Stimulated activated CD8-positive, alpha-beta memory T cell treated with anti-CD3 and anti-CD28 coated beads, Interleukin-12 subunit alpha, Interleukin-12 subunit beta, amount 100 ng/mL, for 4 hours (primary cell): ENCODE results near the gene CERS3.

Experiments
- DNase-seq: peaks from one replicate; pipeline ENCODE4 v3.0.0-alpha.2; 2020; ENCODE audit warnings: low read depth

Gene CERS3

DNA sequence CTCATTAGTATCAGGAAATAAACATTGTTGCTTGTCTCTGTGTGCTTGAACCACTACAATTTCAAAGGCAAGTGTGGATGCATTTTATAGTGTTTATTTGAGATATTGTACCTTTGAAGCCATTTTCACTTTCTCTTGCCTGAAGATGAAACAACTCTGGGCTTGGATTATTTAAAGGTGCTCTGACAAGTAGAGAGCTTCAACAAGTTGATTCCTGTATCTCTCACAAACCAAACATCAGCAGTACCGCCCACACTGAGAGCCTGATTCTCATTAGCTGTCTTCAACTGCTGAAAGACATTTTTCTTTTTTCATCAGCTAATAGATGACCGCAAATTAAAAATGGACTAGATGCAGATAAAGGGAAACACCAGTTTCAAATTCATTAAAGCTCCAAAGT lies 806 bp upstream of the CERS3 start:
- DNase-seq = no peak

DNA sequence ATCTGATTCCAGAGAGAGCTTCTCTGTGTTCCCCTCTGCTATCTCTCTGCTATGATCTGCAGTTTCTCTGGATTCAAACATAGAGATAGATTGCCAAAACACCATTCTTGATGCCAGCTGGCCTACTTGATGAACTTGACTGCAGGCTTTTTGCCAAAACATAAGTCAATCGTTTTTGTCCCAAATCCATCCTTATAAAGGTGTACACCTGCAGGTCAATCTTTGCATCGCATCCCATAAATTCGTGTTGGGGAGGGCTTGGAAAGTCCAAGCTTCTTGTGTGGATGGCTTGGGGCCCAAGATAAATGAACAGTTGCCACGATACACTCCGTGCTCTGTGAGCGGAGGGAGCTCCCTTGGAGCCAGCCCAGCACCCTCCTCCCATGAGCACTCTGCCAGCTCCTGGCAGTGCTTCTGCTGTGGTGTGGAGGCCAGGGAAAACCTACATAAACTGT lies 2.7 kb downstream of the CERS3 start:
- no peak for DNase-seq

DNA sequence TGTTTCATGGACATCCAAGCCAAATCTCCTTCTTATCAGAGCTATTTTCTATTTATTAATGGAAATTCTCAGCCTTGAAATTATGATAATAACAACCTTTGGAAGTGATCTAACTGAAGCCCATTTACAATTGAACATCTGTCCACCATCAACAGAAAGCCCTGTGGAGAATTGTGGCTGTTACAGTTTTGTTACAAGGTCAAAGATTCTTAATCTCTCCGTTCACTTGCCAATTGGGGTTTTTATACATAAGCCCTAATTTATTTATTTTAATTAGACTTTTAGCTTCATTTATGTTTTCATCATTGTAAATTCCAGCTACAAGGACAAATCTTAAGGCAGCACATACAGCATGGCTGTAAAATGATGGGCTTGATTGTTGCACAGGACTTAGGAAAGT lies 3.3 kb downstream of the CERS3 start:
- no peak for DNase-seq

DNA sequence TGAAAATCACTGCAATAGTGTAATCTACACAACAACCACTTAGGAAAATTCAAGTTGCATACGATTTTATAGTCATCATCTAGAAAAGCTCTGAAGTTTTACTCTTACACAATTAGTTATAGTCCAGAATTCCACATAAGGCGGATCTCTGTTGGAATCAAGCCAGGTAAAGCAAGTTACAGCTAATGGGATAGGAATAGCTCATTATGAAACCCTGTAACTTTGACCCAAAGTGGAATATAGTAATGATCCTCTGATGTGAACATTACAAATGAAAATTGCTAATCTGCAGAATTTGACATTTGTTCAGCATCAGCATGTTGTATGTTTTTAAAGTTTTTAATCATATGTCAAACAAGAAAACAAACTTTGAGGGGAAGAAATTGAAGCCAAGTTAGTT lies 4.4 kb downstream of the CERS3 start:
- no peak for DNase-seq

DNA sequence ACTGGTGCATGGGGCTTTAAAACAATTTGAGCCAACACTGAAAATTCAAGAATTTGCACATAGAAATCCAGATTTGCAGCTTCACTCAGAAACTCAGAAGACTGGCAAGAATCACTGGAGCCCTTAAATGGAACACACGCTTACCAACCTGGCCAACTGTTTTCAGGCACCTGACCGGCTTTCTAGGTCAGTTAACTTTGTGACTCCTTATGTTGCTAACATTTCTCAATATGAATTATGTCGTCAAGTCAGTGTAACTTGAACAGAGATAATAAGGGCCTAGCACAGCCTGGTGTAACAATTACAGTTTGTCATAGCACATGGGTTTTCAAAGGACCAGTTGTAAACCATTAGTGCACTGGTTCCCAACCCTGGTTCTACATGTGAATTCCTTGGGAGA lies 6.8 kb downstream of the CERS3 start:
- no peak for DNase-seq

DNA sequence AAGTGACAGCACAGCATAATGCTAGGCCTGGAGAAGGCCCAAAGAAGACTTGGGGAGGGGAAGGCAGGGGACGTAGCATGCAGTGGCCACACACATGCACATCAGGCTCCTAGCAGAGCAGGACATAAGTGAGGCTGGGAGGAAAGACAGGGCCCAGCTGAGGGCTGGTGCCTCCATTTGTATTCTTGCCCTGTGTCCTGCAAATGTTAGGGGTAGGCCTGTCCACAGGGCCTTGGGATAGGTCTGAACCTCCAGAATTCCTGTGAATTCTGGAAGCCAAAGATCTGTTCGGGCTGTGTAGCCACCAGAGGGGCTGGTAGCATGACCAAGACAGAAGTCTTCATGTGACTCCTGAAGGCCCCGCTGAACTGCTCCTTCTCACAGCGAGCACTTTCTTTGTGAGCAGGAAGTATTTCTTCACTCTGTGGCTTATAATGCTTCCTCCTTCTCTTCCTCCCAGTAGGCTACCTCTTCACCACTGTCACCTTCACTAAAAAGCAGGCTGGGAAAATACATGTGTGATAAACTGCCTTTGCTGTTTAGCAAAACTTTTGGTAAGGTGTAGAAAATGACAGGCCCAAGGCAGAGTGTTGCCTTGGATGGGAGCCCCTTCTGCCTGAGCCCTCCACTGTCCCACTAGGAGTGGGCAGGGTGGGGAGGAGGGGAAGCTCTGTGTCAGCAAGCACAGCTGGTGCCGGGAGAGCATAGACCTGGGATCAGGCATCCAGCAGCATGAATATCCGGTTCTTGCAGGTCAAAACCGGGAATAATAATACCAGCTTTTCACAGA lies 8.4 kb downstream of the CERS3 start:
- DNase-seq = no peak

DNA sequence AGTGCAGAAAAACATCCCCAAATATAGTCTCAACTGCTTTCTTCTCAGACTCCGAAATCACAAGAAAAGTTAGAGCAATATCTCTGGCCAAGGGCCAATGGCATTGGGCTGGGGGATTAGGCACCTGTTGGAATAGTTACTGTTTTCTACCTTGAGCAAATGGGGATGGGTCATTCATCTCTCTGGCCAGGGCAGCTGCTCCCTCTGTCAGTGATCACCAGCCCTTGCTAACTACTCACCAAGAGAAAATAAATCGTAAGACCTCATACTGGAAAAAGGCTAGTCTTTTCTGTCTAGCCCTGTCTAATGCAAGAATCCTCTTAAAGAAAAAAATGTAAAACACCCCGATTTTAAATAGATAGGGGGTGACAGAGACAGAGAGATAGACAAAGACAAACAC lies 10.9 kb downstream of the CERS3 start:
- DNase-seq = no peak

DNA sequence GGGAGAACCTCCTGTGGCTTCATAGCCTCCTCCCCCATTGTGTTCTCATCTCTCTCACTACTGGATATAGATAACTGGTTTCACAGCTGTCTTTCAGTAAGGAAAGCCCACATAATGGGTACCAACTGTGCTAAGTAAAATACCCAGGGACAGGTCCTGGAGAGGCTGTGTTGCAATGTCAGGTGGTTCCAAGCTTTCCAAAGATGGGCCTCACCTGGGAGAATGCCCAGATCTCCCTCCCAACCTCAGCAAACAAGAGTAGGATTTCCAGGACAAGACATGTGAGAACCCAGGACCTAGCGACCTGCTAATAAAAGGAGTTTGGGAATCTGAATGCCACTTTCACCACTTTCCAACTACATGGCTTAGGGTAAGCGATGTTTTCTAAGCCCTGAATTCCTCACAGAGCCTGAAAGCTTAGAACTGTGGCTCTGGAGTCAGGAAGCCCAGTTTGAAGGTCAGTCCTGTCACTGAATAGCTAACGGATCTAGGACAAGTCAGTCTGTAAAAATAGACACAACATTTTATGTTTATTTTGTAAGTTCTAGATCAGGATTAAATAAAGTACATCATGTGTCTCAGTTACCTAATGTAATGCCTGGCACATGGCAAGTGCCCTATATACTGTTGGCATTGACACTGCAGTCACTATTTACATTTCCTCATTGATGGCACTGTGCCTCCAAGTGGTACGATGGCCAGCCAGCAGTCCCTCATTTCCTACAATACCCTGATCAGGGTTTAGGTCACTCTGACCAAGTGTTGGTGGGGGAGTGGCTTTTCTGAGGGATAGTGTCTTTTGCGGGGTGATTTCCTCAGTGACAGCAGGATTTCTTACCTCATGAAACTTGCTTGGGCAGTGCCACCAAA lies 11.9 kb downstream of the CERS3 start:
- no peak for DNase-seq

DNA sequence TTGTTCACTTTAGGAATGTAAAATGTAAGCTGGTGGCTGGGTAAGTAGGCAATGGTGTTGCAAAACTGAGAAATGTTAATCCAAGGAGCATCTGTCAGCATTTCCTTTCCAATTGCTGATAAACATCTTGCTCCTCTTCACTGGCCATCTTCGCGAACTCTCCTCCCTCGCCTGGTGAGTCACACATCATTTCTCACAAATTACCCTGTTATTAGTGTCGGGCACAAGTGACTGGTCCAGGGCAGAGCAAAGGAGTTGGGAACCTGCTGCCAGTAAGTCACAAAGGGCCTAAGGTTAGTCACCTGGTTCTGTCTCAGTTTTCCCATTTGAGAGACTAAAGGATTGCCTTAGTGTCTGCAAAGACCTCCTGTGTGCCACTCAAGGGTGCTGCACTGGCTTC lies 13.0 kb downstream of the CERS3 start:
- no peak for DNase-seq

DNA sequence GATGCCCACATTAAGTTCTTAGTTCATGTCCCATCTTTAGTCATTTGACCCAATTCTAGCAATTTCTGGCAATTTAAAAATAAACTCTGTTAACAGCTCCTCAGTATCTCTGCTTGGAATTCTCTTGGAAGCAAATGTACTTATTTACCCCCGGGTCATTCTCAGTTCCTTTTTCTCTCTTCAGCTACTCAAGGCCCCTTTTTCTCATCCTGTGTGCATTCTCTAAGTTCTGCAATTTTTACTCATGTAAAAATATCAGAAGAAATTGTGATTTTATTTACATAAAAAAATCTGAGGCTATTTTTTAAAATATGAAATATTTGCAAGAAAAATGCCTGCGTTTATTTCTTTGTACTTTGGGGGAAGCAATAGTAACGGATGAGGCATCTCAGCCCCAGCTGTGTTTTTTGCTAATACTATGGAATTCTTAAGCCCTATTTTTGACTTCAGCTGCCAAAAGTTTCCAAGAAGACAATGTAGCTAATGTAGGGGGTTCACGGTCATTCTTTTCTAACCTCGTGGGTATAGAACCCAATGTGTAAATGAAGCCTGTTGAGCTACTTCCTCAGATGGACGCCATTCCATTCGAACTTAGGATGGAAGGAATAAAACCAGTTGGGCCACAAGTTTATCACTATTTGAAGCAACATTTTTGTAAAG lies 20.0 kb downstream of the CERS3 start:
- DNase-seq = no peak

DNA sequence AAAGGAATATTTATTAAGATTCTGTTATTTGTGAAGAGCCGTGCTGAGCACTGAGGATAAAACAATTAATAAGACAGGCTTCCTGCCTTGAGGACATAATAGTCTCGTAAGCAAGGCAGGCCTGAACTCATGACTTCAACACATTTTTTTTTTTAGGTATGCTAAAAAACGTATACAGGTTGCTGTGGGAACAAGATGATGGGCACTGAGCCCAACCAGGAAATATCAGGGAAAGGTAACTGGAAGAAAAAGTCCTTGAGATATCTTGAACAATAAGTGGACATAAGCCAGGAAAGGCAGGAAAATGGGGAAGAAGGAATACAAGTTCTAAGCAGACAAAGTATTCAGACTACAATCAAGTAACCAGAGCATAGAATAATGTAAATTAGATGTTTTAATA lies 26.1 kb downstream of the CERS3 start:
- no peak for DNase-seq

DNA sequence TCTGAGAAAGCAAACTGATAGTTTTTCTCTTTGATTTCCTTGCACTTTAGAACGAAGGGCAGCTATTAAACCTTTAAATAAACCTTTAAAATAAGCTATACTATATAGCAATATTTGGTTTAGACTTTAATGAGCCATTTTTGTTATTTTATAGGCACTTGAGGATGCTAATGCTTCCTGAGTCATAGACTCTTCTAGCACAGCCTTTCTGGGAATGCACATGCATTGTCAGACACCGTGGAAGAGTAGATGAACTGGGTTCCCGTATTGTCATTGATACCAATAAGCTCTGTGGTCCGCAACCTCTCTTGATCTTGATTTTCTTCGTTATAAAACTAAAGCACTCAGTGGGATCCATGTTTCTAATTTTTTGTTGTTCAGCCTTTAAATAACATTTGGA lies 27.6 kb downstream of the CERS3 start:
- no peak for DNase-seq

DNA sequence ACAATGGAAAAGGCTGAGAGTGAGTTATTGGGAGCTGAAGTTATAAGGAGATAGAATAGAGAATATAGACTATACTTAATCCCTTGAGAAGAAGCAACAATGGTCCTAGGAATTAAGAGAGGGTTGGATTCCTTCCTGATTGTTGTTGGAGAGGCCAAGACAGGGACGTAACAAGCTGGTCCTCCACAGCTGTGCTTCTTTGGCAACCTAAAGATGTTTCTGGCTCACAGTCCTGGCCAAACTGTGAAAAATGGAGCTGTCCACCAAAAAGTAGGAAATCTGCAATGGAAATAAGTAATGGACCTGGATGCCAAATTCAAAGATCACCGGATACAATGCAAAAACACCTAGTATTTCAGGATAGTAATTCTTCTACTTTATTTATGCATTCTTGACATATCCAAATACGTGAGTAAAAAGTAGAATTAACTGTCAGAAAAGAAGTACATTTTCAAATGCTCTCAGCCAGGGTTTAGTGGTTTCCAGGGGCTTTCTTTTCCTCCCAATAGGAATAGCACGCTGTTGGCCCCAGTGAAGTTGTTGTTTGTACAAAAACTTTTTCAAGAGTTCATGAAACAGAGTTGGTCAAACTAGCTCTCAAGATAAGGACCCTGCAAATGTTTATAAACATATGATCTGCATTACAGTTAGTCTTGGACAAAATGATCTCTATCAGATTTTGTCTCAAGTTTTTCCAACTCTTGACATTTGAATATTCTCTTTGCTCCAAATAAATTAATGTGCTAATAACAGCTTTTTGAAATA lies 28.3 kb downstream of the CERS3 start:
- DNase-seq = no peak

DNA sequence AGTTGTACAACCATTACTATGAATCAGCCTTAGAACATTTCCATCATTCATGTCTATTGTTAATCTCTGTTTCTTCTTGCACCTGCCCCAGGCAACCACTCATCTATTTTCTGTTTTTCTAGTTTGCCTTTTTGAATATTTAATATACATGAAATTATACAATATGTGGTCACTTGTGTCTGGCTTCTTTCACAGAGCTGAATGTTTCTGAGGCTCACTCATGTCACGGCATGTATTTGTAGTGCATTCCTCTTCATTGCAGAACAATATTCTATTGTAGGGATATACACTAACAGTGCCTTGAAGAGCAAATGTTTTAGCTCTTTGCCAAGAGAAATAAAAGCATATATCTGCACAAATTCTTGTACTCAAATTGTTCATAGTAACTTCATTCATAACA lies 32.9 kb downstream of the CERS3 start:
- no peak for DNase-seq

DNA sequence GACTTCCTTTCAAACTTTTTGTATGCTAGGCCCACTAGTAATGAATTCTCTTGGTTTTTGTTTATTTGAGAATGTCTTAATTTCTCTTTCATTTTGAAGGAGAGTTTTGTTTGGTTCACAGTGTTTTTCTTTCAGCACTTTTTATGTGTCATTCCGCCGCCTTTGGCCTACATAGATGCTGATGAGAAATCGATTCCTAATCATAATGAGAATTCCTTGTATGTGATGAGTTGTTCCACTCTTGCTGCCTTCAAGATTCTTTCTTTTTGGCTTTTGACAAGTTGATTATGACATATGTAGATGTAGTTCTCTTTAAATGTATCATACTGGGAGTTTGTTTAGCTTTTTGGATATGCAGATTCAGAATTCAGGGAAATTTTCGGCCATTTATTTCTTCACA lies 35.5 kb downstream of the CERS3 start:
- DNase-seq = no peak

DNA sequence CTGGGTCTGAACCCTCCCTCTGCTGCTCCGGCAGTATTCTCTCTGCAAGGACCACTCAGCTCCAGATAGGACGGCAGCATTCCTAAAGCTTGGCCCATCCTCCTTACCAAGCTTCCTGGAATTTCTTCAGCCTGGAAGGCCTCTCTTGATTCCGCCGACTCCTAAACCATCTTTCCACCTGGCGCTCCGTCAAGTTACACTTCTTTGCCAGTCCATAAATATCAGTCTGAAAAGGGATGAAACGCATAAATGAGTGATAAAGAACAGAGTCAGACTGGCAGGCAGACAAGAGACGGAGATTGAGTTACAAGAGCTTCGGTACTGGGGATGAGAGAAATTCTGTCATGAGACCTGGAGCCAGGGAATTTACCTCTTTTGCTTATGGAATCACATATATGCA lies 44.3 kb downstream of the CERS3 start:
- DNase-seq = no peak

DNA sequence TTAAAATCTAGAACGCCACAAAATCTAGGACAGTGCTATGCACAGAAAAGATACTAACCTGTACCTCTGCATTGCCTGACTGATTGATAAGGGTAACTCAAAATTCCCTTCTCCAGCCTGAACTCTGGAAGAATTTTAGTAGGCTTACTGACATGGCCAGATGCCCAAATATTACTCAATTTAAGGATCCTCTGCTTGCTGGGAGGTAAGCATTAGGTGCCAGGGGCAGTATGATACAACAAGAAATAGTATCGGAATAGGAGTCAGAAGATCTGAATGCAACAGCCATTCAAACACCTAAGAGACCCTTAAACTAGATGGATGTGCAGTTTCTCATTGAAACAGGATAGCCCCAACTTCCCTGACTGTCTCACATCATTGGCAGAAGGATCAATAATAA lies 45.4 kb downstream of the CERS3 start:
- no peak for DNase-seq

DNA sequence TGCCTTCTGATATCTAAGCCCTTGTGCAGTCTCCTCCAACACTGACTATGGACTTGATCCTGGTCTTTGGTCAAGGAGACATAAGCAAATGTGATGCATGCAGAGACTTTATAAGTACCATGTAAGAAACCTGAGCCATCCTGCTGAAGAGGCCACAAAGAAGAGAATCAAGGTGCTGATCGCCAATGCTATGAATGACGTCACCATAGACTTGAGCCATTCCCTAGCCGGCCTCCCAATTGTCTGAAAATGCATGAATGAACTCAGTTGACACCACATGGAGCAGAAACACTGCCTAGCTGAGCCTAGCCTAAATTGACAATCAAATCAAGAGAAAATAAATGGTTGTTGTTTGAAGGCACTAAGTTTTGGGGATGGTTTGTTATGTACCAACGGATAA lies 51.9 kb downstream of the CERS3 start:
- DNase-seq = no peak

DNA sequence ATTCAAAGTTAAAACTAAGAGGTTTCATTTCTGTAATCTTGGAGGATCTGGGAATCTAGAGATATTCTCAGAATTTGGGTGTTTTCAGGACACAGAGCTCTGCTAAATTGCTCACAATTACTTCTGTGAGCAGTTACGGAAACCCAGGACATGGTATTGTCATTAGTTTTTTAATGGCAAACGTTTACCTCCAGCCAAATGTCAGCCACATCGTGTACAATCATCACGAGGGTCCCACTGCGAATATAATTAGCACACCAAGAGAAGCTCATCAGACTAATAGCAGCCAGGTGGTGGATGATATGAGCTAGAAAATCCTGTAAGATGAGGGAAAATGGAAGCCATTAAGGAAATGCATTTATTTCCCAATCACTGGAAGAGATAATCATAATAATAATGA lies 56.0 kb downstream of the CERS3 start:
- DNase-seq = no peak

DNA sequence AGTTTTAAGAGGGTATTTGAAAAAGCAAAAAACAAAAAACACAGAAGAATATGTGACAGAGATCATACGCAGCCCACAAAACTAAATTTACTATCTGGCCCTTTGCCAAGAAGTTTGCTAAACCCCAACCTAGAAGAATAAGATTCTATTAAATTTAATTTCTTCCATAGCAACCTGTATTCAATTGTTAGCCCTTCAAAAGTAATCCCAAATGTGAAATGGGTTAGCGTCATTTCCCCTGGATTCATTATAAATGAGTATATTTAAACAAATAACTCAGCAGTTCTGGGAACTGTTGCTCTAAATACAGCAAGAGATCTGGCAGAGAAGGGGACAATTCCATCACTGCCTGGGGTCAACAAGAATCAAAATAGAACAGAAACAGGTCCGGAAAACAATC lies 56.8 kb downstream of the CERS3 start:
- no peak for DNase-seq

DNA sequence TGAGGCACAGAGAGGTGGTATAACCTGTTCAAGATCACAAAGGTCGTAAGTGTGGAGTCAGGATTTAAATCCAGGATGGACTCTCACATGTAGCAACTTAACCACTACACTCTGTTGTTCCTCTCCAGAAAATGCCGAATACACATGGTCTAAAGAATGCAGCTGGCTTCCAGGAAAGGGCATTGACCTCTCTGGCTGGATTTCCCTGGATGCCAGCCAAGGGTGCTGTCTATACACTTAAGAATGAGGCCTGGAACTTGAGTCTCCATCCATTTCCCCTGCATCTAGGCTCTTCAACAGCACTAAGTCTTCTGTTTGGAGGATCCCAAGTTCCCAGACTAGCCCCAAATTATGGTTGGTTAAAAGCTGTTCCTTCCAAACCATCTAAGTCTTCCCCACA lies 60.5 kb downstream of the CERS3 start:
- DNase-seq = no peak

DNA sequence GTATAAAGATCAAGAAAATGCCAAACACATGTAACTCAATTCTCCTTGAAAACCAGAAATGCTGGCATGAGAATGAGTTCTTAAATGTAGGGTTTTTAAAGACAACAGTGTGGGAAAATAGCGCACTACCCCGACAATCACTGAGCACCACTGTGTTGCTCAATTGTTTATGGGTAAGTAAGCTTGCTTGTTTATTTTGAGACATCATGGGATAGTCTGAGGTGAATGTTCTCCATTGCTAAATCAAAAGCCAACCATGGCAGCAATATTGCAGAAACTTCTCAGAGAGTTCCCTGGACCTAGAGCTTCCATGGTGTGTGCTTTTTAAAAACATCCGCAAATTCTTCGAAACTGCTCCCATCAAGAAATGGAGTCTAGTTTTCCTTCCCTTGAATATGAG lies 62.7 kb downstream of the CERS3 start:
- no peak for DNase-seq
